ENCODE data around the gene LAMA3.

- TF ChIP-seq, protein P1, sequence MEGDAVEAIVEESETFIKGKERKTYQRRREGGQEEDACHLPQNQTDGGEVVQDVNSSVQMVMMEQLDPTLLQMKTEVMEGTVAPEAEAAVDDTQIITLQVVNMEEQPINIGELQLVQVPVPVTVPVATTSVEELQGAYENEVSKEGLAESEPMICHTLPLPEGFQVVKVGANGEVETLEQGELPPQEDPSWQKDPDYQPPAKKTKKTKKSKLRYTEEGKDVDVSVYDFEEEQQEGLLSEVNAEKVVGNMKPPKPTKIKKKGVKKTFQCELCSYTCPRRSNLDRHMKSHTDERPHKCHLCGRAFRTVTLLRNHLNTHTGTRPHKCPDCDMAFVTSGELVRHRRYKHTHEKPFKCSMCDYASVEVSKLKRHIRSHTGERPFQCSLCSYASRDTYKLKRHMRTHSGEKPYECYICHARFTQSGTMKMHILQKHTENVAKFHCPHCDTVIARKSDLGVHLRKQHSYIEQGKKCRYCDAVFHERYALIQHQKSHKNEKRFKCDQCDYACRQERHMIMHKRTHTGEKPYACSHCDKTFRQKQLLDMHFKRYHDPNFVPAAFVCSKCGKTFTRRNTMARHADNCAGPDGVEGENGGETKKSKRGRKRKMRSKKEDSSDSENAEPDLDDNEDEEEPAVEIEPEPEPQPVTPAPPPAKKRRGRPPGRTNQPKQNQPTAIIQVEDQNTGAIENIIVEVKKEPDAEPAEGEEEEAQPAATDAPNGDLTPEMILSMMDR (IDR thresholded peaks at IDR 0.05): no peak
- no peak for TF ChIP-seq POLR2A (IDR thresholded peaks at IDR 0.05)
Observed at GRCh38 chr18:23930002-23930401, 240.7 kb downstream of the LAMA3 start.

All from right lobe of liver (tissue), 4 donors.